Heart left ventricle (tissue), 16 donors: ENCODE data around the gene ZBTB7C. TPM values are rescaled to one million over a fixed set of nuclear protein-coding genes. Genes with fewer than 3 reads are reported as not detected.

Source experiments
- ATAC-seq, 4 donors: fragments of 200-7000 bp; cut with Tn5 transposase; one replicate each; pipeline ENCODE4 v1.9.1; 2020 to 2022; ENCODE audit warnings: moderate library complexity in 4 of 4, mild to moderate bottlenecking in 3 of 4, moderate number of reproducible peaks in 1 of 4
- DNase-seq, 5 donors: peaks; one replicate each; pipeline ENCODE4 v3.0.0-alpha.2; 2020
- H3K27ac ChIP-seq, 12 donors: fragments of 200-600 bp; sonication (generic) in 4 of 12; one replicate each; pipeline versions ENCODE4 v1.5.0 to v1.8.0; 2016 to 2022; ENCODE audit warnings: mild to moderate bottlenecking in 2 of 12
- H3K27me3 ChIP-seq, 9 donors: fragments of 200-600 bp; sonication (generic) in 2 of 9; one replicate each; pipeline versions ENCODE4 v1.5.1 to v1.8.0; 2016 to 2022; ENCODE audit warnings: mild to moderate bottlenecking in 3 of 9
- H3K36me3 ChIP-seq, 9 donors: fragments of 200-600 bp; sonication (generic) in 2 of 9; one replicate each; pipeline versions ENCODE4 v1.5.0 to v1.8.0; 2018 to 2022; ENCODE audit warnings: mild to moderate bottlenecking in 2 of 9
- H3K4me1 ChIP-seq, 12 donors: fragments of 200-600 bp; sonication (generic) in 4 of 12; one replicate each; pipeline versions ENCODE4 v1.5.0 to v1.8.0; 2016 to 2022; ENCODE audit warnings: mild to moderate bottlenecking in 3 of 12
- H3K4me3 ChIP-seq, 12 donors: fragments of 200-600 bp; sonication (generic) in 4 of 12; one replicate each; pipeline versions ENCODE4 v1.5.0 to v1.8.0; 2017 to 2022; ENCODE audit warnings: mild to moderate bottlenecking in 9 of 12, moderate library complexity in 4 of 12
- H3K9me3 ChIP-seq, 12 donors: fragments of 200-600 bp; sonication (generic) in 4 of 12; one replicate each; pipeline versions ENCODE4 v1.5.0 to v1.8.0; 2016 to 2022; ENCODE audit warnings: mild to moderate bottlenecking in 1 of 12
- POLR2A ChIP-seq, 2 donors: fragments of 450-650 bp; IDR thresholded peaks; one replicate each; pipeline ENCODE4 v1.6.1; 2017; ENCODE audit warnings: antibody characterized with exemption in 2 of 2, mild to moderate bottlenecking in 2 of 2, moderate library complexity in 2 of 2
- WGBS, 4 donors: extraction: QIAGEN DNeasy Blood & Tissue Kit in 2 of 4; methylation state at CpG; one replicate each; pipeline versions ENCODE4 v1.1.5 to v1.1.7; 2013 to 2018; 5-methylcytosine and 5-hydroxymethylcytosine counted together
- intact Hi-C, 10 donors: fragments of 100-400 bp; cut with DNase I; formaldehyde crosslinking; loops; one replicate each; pipeline versions ENCODE4 v1.11.1 to v1.14.2; 2022
- polyA plus RNA-seq, 2 donors: library from polyadenylated mRNA; stranded (reverse); fragments of 200-250 nt; gene quantifications; one replicate each; pipeline ENCODE4 v1.2.3, GENCODE V29; 2013
- total RNA-seq, 9 donors: library from RNA; depleted of rRNA in 2 of 9; stranded (reverse); fragments of >200 nt in 2 of 9; fragmentation: NEBNext Ultra II Directional in 3 of 9; extraction: Animal tissue kit (Norgen Biotek cat#: 25700) in 3 of 9; gene quantifications; one replicate each; pipeline versions ENCODE4 v1.1.0 to v1.2.4, GENCODE V29; 2016 to 2023
- TF ChIP-seq, protein P1 (sequence below), 12 donors: fragments of 200-600 bp; sonication (generic) in 4 of 12; IDR thresholded peaks; one replicate each; pipeline versions ENCODE4 v1.5.0 to v1.8.0; 2018 to 2022; ENCODE audit warnings: antibody characterized with exemption in 12 of 12, mild to moderate bottlenecking in 5 of 12
- donor health status: ischemic (EF 13 %, LVEDD 7.1; RV severe dilation, severe dysfunction).
- donor health status: healthy with polysubstance abuse.
- donor health status: DM: no; HTN: yes; CAD: no.
- donor health status: DM: no; HTN: no; CAD: no.
- donor health status: ischemic (EF 25% LVEDD 6.9; RV normal size, moderate dysfunction).
- donor health status: ischemic (EF 25% LVEDD 5.7; RV mildly dilated, moderate dysfunction).
- donor health status: healthy.
- donor health status: DM: yes; HTN: yes; CAD: no.
- donor health status: ischemic (EF 35%, LVEDD 5.7; RV mildly dilated, moderate dysfunction).
- donor health status: nonischemic (EF 11% LVEDD 7.7; RV severe dilation, severe dysfunction).
- donor health status: DM: yes; HTN: yes; CAD: no.
- donor health status: PGD.
- donor health status: ischemic (EF 29% LVEDD 5.4; RV normal size, mild dysfunction).
- donor health status: nonischemic (EF 23%, LVEDD 6.1; RV moderate dilation, normal function).

The ZBTB7C gene
- total and polyA plus RNA-seq, 11 donors: 0.68 to 7.5 (median 2.3) TPM

DNA sequence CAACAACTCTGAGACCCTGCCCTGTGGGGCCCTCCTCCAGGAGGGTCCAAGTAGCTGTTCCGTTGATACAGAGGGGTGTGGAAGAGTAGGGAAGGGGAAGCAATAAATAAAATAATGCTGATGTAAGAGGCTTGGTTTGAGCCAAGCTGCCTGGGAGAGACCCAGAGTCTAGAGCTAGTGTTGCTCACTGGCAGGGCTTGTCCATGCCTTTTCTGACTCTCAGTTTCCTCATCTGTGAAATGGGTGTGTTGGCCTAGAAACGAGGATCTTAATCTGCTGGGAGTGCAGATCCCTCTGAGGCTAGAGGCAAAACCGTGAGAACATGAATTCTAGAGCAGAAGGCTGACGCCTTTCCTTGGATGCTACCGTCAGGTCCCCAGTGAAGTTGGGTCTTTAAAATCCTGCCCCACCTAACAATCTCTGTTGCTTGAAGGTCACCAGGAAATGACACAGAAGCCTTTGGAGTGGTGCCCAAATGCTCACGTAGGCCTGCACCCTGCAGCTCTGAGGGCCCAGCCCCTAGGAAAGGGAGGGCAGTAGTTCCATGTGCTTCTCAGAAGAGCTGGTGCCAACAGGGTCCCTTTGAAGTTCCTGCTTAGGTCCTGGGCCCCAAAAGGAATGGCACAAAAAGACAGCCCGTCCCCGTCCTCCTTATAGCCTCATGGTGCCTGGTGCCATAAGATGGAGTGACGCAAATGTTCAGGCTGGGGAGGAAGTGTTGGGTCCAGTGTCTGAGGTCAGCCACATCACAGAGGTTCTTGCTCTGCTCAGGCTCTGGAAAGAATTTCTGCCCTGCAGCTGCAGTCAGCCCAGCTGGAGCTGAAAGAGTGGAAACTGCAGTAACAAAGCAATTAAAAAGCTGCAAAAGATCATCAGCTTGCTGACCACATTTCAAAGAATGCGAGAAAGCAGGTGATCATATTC is 405.5 kb downstream of the ZBTB7C start:
- H3K4me3 ChIP-seq: no peak overlapping the region
- peak; percentile 39 to 81 (median 66) for ATAC-seq

DNA sequence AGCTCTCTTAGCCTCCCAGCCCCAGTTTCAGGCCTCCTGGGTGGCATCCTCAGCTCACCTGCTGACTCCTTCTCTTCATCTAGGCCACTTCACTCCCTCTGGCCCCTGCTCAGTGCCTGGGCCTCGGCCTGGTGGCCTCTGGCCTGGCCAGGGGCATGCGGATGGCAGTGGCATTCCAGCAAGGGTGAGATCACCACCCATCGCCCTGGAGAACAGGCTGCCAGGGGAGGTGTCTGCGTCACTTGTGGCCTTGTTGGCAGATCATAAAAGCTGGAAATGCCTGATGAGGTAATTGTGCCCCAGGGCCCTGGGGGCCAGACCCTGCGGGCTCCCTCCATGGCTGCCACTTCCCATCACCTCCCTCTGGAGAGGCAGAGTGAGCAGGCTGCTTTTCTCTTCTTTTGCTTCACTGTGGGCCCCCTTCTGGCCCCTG is 406.2 kb downstream of the ZBTB7C start:
- H3K27me3 ChIP-seq: no peaks in the 10 kb centered on the region
- peak overlapping the region; percentile 44 to 91 (median 70) for H3K27ac ChIP-seq
- H3K9me3 ChIP-seq: no peaks in the 10 kb centered on the region
- DNase-seq (peak; percentile 74 to 90 (median 77)), ATAC-seq (peak; percentile 90 to 95 (median 91))
- peaks cover 0 to 23% (median 14%) of the 10 kb centered on the region in 12 donors for H3K4me1 ChIP-seq
- H3K4me3 ChIP-seq: no peak overlapping the region
- intact Hi-C loops: loop anchor here in 3 of 10 donors (2.0 to 10.0 kb wide), 5 partner anchors 56 to 828 kb away; partner anchors contain the start of genes SMAD2 (in 2 of the 3) and IER3IP1 (in 1 of the 3)
- 24 to 43% (median 36%) methylated on average over 4 to 5 of the region's 5 CpGs for WGBS, 4 donors
- TF ChIP-seq POLR2A (IDR thresholded peaks at IDR 0.05): no peak
- TF ChIP-seq, protein P1, sequence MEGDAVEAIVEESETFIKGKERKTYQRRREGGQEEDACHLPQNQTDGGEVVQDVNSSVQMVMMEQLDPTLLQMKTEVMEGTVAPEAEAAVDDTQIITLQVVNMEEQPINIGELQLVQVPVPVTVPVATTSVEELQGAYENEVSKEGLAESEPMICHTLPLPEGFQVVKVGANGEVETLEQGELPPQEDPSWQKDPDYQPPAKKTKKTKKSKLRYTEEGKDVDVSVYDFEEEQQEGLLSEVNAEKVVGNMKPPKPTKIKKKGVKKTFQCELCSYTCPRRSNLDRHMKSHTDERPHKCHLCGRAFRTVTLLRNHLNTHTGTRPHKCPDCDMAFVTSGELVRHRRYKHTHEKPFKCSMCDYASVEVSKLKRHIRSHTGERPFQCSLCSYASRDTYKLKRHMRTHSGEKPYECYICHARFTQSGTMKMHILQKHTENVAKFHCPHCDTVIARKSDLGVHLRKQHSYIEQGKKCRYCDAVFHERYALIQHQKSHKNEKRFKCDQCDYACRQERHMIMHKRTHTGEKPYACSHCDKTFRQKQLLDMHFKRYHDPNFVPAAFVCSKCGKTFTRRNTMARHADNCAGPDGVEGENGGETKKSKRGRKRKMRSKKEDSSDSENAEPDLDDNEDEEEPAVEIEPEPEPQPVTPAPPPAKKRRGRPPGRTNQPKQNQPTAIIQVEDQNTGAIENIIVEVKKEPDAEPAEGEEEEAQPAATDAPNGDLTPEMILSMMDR (IDR thresholded peaks at IDR 0.05): no peak
- H3K36me3 ChIP-seq: no peaks in the 10 kb centered on the region

More for the DNA sequence above, 405.5 kb downstream of the ZBTB7C start:
- H3K27ac ChIP-seq: peak overlapping the region; percentile 44 to 91 (median 70)
- H3K4me1 ChIP-seq: peaks cover 0 to 30% (median 16%) of the 10 kb centered on the region in 12 donors
- peak in 4 of 5 donors; percentile 52 to 78 (median 70) for DNase-seq
- H3K36me3 ChIP-seq: no peaks in the 10 kb centered on the region
- H3K27me3 ChIP-seq: no peaks in the 10 kb centered on the region
- TF ChIP-seq, protein P1 (IDR thresholded peaks at IDR 0.05): no peak
- TF ChIP-seq POLR2A (IDR thresholded peaks at IDR 0.05): no peak
- intact Hi-C loops: loop anchor here in 4 of 10 donors (2.0 to 10.0 kb wide), 5 partner anchors 56 to 829 kb away; partner anchors contain the start of genes SMAD2 (in 3 of the 4) and IER3IP1 (in 1 of the 4)
- no peaks in the 10 kb centered on the region for H3K9me3 ChIP-seq
- WGBS, 4 donors: 56 to 77% (median 63%) methylated on average over 8 to 10 of the region's 10 CpGs

DNA sequence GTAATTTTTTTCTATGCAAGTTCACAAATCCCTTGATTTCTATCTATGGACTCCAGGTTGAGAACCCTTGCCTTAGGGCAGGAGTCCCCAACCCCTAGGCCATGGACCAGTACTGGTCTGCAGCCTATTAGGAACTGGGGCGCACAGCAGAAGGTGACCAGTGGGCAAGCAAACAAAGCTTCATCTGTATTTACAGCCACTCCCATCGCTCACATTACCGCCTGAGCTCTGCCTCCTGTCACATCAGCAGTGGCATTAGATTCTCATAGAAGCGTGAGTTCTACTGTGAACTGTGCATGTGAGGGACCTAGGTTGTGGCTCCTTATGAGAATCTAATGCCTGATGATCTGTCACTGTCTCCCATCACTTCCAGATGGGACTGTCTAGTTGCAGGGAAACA is 408.5 kb downstream of the ZBTB7C start:
- no peak for TF ChIP-seq POLR2A (IDR thresholded peaks at IDR 0.05)
- TF ChIP-seq, protein P1 (IDR thresholded peaks at IDR 0.05): no peak
- H3K27ac ChIP-seq: no peak overlapping the region
- WGBS, 4 donors: 92 to 98% (median 94%) methylated on average over 4 of the region's 4 CpGs
- H3K9me3 ChIP-seq: peaks cover 0 to 8% (median 4%) of the 10 kb centered on the region in 12 donors
- intact Hi-C loops: loop anchor here in 2 of 10 donors (5.0 to 10.0 kb wide), 4 partner anchors 53 to 826 kb away; partner anchors contain the start of genes IER3IP1 (in 1 of the 2) and SMAD2 (in 1 of the 2)
- ATAC-seq: no peak
- no peaks in the 10 kb centered on the region for H3K36me3 ChIP-seq
- peaks cover 0 to 25% (median 12%) of the 10 kb centered on the region in 12 donors for H3K4me1 ChIP-seq
- H3K27me3 ChIP-seq: no peaks in the 10 kb centered on the region
- H3K4me3 ChIP-seq: no peak overlapping the region
- DNase-seq: no peak
